Activated T-helper 9 cell treated with anti-CD3 and anti-CD28 coated beads, Interleukin-2, amount 50 U/mL, for 16 hours (primary cell): Measurements from ENCODE around the gene BRMS1L.
"Not testable (repeated sequence)": the region's sequence is repeated elsewhere in the genome, so short reads cannot be mapped to it uniquely, and the experiment has no call there.

ENCODE experiments used
- DNase-seq: peaks from one replicate; pipeline ENCODE4 v3.0.0-alpha.2; 2020; ENCODE audit warnings: low read depth

The BRMS1L gene

DNA sequence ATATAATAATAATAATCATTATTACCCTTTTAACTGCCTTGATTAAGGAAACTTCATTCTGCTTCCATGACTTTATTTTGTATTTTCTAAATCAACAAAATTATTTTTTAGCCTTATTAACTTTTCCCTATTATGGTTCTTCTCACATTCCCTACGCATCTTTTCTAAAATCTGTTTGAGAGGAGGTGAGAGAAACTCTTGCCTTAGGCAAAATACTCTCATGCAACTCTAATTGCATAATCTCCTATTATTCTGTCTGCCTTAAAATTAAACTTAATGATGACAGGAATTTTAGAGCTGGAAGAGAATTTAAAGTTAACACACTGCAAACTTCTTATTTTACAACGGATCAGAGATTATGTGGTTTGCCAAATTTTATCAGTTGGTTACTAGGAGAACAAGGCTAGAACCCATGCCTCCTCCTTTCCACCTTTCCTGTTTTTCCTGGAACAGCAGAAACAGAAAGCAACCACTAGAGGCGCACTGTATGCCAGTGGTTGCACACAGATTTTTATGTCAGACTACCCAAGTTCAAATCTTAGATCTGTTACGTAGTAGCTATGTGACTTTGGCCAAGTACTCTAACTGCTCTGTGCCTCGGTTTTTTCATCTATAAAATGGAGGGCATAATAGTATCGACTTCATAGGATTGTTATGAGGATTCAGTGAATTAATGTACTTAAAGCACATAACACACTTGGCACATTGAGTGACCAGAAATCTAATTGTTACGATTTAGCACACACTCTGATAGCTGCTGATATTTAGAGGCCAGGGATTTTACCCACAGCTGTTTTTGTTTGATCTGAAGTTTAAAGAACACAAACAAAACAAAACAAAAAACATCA lies 4.3 kb upstream of the BRMS1L start:
- no peak for DNase-seq

DNA sequence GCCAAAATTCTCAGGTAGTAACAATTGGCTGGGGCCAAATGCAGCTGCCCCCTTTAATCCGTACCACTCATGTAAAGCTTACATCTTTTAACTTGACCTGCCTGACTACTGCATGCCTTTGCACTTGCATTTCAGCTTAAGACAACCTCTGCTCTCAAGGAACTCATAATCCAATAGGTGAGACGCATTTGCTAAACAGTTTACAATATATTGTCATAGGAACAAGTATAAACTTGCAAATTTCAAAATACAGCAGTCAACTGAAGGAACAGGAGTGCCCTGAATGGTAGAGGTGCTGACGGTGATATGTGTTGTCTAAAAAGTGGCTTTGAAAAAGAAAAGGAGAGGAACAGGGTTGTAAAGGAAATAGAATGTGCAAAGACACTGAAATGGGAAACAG lies 3.6 kb upstream of the BRMS1L start:
- no peak for DNase-seq

DNA sequence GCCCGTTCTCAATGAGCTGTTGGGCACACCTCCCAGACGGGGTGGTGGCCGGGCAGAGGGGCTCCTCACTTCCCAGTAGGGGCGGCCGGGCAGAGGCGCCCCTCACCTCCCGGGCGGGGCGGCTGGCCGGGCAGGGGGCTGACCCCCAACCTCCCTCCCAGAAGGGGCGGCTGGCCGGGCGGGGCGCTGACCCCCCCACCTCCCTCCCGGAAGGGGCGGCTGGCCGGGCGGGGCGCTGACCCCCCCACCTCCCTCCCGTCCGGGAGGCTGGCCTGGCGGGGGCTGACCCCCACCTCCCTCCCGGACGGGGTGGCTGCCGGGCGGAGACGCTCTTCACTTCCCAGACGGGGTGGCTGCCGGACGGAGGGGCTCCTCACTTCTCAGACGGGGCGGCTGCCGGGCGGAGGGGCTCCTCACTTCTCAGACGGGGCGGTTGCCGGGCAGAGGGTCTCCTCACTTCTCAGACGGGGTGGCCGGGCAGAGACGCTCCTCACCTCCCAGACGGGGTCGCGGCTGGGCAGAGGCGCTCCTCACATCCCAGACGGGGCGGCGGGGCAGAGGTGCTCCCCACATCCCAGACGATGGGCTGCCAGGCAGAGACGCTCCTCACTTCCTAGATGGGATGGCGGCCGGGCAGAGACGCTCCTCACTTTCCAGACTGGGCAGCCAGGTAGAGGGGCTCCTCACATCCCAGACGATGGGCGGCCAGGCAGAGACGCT lies 1.5 kb upstream of the BRMS1L start:
- not testable (repeated sequence) for DNase-seq

GRCh38 chr14:35825968-35826217 lies 245 bp upstream of the BRMS1L start:
- no peak for DNase-seq

DNA sequence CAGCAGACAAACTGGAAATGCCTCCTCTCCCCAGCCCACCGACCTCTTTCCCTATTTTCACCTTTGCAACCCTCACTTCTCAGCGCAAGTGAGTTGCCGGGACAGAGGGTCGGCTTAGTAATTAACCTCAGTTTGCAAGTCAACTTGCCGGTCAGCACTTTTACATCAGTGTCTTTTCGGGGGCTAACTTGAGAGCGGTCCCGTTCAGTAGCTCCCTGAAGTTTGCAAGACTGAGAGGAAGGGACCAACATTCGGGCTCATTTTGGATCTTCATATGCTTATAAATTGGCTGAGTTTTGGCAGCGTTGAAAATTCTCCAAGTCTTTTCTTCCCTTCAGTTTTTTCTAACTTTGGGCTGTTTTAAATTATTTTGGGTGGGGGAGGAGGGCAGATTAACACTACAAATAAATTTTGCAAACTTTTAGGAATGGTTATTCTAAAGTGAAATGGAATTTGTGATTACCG lies 846 bp downstream of the BRMS1L start:
- DNase-seq: no peak

GRCh38 chr14:35827678-35828472 lies 1.7 kb downstream of the BRMS1L start:
- DNase-seq: no peak

DNA sequence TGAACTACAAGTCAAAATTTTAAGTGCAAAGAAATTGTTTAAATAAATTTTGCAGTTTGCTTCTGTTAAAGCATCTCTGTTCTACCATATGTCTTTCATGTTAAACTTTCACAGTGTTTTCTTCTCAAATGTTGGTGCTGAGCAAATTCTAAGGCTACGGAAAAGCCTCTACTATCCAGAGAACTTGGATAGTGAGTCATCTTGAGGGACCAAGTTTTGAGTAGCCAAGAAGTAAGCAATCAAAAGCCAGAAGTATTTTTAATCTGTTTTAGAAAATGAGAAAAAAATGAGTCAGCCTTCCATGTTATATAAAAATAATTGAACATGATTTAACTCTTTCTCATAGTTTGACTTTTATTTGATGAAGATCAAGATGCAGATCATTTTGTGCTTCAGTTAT lies 3.3 kb downstream of the BRMS1L start:
- no peak for DNase-seq

DNA sequence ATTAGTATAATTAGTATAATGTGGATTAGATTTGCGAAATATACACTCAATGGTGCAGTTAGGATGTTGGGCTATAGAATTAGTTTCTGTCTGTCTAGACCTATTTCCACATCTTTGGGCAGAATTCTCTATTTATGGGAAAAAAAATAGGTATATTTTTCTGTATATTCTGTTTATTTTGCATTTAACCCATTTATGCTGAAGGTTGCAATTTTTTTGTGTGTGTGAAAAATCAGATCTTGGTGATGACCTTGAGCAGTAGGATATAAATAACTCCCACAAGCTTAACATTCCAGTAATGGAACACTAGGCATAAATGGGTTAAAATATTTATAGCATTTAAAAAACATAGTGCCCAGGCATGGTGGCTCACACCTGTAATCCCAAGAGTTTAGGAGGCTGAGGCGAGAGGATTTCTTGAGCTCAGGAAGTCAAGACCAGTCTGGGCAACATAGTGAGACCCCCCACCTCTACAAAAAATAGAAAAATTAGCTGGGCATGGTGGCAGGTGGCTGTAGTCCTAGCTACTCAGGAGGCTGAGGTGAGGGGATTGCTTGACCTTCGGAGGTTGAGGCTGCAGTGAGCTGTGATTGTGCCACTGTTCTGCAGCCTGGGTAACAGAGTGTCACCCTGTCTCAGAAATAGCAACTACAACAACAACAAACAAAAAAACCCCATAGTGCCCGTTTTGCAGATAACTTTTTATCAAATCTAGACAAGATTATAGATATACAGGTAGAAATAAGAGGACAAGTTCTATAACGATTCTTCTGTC lies 9.3 kb downstream of the BRMS1L start:
- no peak for DNase-seq

DNA sequence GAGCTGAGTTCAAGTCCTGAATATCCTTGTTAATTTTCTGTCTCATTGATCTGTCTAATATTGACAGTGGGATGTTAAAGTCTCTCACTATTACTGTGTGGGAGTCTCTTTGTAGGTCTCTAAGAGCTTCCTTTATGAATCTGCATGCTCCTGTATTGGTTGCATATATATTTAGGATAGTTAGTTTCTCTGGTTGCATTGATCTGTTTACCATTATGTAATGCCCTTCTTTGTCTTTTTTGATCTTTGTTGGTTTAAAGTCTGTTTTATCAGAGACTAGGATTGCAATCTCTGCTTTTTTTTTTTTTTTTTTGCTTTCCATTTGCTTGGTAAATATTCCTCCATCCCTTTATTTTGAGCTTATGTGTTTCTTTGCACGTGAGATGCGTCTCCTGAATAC lies 15.6 kb downstream of the BRMS1L start:
- DNase-seq: not testable (repeated sequence)

- DNase-seq: not testable (repeated sequence)
Observed at GRCh38 chr14:35842245-35842644, 16.1 kb downstream of the BRMS1L start.

DNA sequence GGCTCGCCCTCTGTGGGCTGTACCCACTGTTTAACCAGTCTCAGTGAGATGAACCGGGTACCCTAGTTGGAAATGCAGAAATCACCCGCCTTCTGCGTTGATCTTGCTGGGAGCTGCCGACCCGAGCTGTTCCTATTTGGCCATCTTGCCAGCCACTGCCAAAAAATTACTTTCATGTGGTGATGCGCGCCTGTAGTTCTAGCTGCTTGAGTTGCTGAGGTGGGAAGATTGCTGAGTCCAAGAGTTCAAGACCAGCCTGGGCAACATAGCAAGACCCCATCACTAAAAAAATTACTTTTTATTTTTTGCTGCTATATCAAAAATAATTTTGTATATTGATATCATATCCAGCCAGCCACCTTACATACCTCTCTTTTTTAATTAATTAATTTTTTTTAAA lies 18.4 kb downstream of the BRMS1L start:
- no peak for DNase-seq

- no peak for DNase-seq
Observed at GRCh38 chr14:35847636-35848035, 21.5 kb downstream of the BRMS1L start.

DNA sequence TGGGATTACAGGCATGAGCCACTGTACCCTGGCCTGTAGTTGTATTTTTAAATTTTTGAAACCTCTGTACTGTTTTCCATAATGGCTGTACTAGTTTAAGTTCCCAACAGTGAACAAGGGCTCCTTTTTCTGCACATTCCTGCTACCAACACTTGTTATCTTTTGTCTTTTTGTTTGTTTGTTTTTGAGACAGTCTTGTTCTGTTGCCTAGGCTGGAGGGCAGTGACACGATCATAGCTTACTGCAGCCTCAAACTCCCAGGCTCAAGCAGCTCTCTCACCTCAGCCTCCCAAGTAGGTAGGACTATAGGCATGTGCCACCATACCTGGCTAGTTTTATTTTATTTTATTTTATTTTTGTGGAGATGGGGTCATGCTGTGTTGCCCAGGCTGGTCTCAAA lies 23.0 kb downstream of the BRMS1L start:
- no peak for DNase-seq

- DNase-seq: no peak
Observed at GRCh38 chr14:35851823-35852222, 25.7 kb downstream of the BRMS1L start.

GRCh38 chr14:35853225-35853624 lies 27.1 kb downstream of the BRMS1L start:
- no peak for DNase-seq

DNA sequence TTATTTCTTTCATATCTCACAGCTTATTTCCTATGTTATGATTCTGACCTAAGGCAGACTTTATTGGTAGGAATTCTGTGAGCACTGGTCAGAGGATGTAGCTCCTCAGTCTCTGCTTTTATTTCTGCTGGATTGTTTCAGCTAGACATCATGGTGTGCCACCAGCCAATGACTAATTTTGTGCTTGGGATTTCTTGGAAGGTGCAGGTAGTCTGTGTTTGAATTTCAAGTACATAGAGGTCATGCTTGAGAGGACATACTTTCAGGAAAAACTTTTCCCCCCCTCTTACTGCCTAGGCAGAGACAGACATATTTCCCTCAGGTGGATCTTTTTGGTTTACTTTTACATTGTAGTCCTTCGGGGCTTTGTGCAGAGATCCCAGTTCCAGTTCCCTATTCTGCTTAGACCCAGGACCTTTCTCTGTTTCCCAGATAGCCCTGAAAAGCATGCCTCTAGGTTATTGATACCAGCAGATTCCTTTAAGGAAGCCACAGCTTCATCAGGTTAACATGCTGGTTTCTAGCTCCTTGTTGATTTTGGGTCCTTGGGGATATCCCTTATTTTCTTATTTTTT lies 28.6 kb downstream of the BRMS1L start:
- no peak for DNase-seq

DNA sequence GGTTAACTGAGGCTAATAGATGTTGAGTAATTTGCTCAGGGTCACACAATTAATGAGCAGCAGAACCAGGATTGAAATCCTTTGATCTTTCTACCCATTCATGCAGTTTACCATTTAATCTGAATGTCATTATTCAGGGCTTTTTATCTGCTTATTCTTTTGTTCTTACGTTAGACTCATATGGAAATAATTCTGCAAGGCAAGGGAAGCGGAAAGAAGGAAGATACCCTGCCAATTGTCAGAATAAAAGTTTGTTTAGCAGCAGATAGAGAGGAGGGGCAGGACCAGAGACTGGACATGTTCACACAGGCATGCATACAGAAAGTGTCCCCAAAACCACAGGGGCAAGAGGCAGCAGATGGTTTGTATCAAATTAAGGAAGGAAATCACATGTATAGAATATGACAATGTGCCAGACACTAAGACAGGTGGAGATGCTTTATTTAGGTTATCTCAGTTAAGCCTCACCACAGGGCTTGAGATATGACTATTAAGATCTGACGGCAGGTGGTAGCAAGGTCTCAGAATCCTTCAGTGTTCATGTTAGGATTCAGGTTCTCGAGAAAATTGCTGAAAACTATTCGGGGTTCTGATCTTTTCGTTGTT lies 29.8 kb downstream of the BRMS1L start:
- no peak for DNase-seq

DNA sequence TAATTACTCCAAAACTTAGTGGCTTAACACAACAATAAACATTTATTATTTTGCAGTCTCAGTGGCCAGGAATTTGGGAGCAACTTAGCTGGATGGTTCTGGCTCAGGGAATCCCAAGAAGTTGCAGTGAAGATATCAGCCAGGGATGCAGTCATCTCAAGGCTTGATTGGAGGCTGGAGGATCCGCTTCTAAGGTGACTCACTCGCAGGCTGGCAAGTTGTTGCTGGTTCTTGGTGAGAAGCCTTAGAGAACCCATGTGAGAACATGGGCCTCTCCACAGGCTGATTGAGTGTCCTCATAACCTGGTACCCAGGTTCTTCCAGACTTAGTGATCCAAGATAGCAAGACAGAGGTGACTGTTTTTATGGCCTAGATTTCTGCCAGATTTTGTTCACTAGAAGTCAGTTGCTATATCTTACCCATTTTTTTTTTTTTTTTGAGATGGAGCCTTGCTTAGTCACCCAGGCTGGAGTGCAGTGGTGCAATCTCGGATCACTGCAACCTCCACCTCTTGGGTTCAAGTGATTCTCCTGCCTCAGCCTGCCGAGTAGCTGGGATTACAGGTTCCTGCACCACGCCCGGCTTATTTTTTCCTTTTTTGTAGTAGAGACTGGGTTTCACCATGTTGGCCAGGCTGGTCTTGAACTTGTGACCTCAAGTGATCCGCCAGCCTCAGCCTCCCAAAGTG lies 32.5 kb downstream of the BRMS1L start:
- no peak for DNase-seq

- DNase-seq: no peak
Observed at GRCh38 chr14:35861204-35861868, 35.2 kb downstream of the BRMS1L start.
